ENCODE data around the gene CAP1. TPM values are rescaled to one million over a fixed set of nuclear protein-coding genes. Genes with fewer than 3 reads are reported as not detected.

CAP1 gene
- total and polyA plus RNA-seq, 12 donors = 25.2 to 157 (median 55.8) TPM

GRCh38 chr1:40064797-40065499 lies 24.4 kb downstream of the CAP1 start:
- WGBS, 2 donors = 78 to 82% methylated on average over 2 of the region's 2 CpGs
- intact Hi-C loops (cut with DNase I) = no loop called here
- Histone ChIP-seq H3K4me1 (peaks cover 0 to 78% (median 19%) of the 10 kb centered on the region in 9 donors), H3K27me3 (no peaks in the 10 kb centered on the region), H3K27ac (peak overlapping the region in 2 of 10 donors; percentile 43 to 79), H3K4me3 (no peak overlapping the region), H3K36me3 (peaks cover 3 to 100% (median 83%) of the 10 kb centered on the region in 9 donors), H3K9me3 (no peaks in the 10 kb centered on the region)
- ATAC-seq (peak in 5 of 8 donors; percentile 29 to 67 (median 48)), DNase-seq (no peak)
- TF ChIP-seq CTCF (IDR thresholded peaks at IDR 0.05) = no peak

GRCh38 chr1:40067023-40067422 lies 26.5 kb downstream of the CAP1 start:
- H3K9me3 ChIP-seq = no peaks in the 10 kb centered on the region
- H3K4me1 ChIP-seq = peaks cover 0 to 57% (median 0%) of the 10 kb centered on the region in 9 donors
- DNase-seq (no peak), ATAC-seq (no peak)
- no peak for TF ChIP-seq CTCF (IDR thresholded peaks at IDR 0.05)
- H3K36me3 ChIP-seq = peaks cover 8 to 100% (median 90%) of the 10 kb centered on the region in 9 donors
- intact Hi-C loops (cut with DNase I) = no loop called here
- 72 to 76% methylated on average over 2 of the region's 2 CpGs for WGBS, 2 donors
- no peaks in the 10 kb centered on the region for H3K27me3 ChIP-seq
- H3K27ac ChIP-seq = peak overlapping the region in 2 of 10 donors; percentile 21 to 49
- no peak overlapping the region for H3K4me3 ChIP-seq

- intact Hi-C loops (cut with DNase I) = no loop called here
- ATAC-seq = peak in 1 of 8 donors; percentile 21
- no peak for DNase-seq
- WGBS, 2 donors = 59 to 71% methylated on average over 3 of the region's 3 CpGs
- TF ChIP-seq CTCF (IDR thresholded peaks at IDR 0.05) = no peak
- H3K4me1 ChIP-seq = peaks cover 0 to 53% (median 0%) of the 10 kb centered on the region in 9 donors
- H3K27me3 ChIP-seq = no peaks in the 10 kb centered on the region
- H3K36me3 ChIP-seq = peaks cover 8 to 100% (median 93%) of the 10 kb centered on the region in 9 donors
- no peaks in the 10 kb centered on the region for H3K9me3 ChIP-seq
- H3K4me3 ChIP-seq = no peak overlapping the region
- no peak overlapping the region for H3K27ac ChIP-seq
These were observed 27.3 kb downstream of the CAP1 start for GRCh38 chr1:40067851-40068250.

DNA sequence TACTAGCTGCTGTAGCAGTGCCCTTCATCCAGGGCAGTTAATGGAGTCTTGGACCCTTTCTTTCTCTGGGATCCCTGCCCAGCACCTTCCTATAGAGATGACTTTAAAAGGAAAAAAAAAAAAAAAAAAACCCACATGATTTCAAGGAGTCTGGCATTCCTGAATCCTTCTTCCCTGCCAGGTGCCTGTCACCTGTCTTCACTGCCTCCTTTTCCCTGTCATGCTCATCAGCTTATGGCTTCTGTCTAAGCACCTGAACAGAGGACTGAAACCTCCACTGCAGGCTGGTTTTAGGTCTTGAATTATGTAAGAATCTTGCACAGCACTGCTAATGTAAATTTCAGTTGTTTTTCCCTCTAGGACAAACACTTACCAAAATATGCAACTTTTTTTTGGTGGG lies 31.6 kb downstream of the CAP1 start:
- H3K9me3 ChIP-seq = no peaks in the 10 kb centered on the region
- no peak overlapping the region for H3K4me3 ChIP-seq
- H3K4me1 ChIP-seq = peaks cover 0 to 47% (median 0%) of the 10 kb centered on the region in 9 donors
- peaks cover 2 to 100% (median 81%) of the 10 kb centered on the region in 9 donors for H3K36me3 ChIP-seq
- TF ChIP-seq CTCF (IDR thresholded peaks at IDR 0.05) = no peak
- no peaks in the 10 kb centered on the region for H3K27me3 ChIP-seq
- DNase-seq (no peak), ATAC-seq (no peak)
- intact Hi-C loops (cut with DNase I) = no loop called here
- no peak overlapping the region for H3K27ac ChIP-seq
